SH-SY5Y (cell line): ENCODE results near the gene SOAT1.

ENCODE experiments used
- GATA2 ChIP-seq: IDR thresholded peaks from 2 replicates; pipeline ENCODE4 v1.6.1; 2011; ENCODE audit warnings: mild to moderate bottlenecking, low read depth, low read length
- GATA3 ChIP-seq: IDR thresholded peaks from 2 replicates; pipeline ENCODE4 v1.6.1; 2011; ENCODE audit warnings: low read depth, mild to moderate bottlenecking, low read length, moderate library complexity

DNA sequence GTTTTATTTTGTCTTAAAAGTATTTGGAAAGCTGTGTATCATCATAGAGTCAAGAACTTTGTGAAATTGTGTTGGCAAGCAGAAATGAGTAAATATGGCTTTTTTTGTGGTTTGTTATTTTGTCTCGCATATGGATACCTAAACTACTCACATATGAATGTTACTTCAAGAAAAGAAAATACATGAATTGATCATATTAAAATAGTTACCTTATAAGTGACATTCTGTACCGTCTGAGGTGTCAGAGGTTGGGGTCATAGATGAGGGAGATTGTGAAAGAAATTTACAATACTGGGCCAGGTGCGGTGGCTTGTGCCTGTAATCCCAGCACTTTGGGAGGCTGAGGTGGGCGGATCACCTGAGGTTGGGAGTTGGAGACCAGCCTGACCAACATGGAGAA, 40.8 kb downstream of the SOAT1 start:
- TF ChIP-seq GATA2 (no peak), GATA3 (no peak)
